ENCODE measurements around the gene EMX1.

DNA sequence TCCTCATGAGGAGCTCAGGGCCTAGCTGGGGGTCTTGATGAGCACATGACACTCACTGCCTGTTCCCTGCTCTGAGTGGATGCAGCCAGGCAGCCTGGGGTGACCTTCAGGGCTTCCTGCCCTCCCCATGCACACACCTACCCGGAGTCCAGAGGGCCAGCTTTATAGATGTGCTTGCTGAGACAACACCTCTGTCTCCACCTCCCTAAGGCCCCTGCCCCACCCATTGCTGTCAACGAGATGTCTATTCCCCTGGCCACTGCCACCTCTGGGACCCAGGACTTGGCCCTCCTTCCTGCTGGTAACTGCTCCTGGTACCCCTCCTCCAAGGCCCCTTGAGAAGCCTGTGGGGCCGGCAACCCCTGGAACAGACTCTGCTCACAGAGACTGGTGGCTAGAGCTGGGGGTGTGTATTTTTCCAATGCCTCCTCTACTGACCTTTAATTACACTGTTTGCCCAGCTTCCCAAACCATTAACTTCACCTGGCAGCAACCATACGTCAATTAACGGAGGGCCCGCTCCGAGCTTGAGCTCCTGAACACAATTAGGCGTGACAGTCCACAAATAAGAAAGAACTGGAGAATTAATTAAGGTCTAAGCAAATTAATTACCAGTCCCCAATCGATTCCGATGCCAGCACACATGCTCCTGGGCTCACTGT lies 66.3 kb downstream of the EMX1 start:
- TF ChIP-seq, protein P1, sequence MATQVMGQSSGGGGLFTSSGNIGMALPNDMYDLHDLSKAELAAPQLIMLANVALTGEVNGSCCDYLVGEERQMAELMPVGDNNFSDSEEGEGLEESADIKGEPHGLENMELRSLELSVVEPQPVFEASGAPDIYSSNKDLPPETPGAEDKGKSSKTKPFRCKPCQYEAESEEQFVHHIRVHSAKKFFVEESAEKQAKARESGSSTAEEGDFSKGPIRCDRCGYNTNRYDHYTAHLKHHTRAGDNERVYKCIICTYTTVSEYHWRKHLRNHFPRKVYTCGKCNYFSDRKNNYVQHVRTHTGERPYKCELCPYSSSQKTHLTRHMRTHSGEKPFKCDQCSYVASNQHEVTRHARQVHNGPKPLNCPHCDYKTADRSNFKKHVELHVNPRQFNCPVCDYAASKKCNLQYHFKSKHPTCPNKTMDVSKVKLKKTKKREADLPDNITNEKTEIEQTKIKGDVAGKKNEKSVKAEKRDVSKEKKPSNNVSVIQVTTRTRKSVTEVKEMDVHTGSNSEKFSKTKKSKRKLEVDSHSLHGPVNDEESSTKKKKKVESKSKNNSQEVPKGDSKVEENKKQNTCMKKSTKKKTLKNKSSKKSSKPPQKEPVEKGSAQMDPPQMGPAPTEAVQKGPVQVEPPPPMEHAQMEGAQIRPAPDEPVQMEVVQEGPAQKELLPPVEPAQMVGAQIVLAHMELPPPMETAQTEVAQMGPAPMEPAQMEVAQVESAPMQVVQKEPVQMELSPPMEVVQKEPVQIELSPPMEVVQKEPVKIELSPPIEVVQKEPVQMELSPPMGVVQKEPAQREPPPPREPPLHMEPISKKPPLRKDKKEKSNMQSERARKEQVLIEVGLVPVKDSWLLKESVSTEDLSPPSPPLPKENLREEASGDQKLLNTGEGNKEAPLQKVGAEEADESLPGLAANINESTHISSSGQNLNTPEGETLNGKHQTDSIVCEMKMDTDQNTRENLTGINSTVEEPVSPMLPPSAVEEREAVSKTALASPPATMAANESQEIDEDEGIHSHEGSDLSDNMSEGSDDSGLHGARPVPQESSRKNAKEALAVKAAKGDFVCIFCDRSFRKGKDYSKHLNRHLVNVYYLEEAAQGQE (IDR thresholded peaks at IDR 0.05; ENCODE audit: borderline replicate concordance): no peak
- TF ChIP-seq, protein P2, sequence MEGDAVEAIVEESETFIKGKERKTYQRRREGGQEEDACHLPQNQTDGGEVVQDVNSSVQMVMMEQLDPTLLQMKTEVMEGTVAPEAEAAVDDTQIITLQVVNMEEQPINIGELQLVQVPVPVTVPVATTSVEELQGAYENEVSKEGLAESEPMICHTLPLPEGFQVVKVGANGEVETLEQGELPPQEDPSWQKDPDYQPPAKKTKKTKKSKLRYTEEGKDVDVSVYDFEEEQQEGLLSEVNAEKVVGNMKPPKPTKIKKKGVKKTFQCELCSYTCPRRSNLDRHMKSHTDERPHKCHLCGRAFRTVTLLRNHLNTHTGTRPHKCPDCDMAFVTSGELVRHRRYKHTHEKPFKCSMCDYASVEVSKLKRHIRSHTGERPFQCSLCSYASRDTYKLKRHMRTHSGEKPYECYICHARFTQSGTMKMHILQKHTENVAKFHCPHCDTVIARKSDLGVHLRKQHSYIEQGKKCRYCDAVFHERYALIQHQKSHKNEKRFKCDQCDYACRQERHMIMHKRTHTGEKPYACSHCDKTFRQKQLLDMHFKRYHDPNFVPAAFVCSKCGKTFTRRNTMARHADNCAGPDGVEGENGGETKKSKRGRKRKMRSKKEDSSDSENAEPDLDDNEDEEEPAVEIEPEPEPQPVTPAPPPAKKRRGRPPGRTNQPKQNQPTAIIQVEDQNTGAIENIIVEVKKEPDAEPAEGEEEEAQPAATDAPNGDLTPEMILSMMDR (IDR thresholded peaks at IDR 0.05; ENCODE audit: poor library complexity, severe bottlenecking): no peak
- TF ChIP-seq EZH2 (IDR thresholded peaks at IDR 0.05; ENCODE audit: borderline replicate concordance, insufficient read depth, low read length, poor library complexity, severe bottlenecking): no peak
- no peak for TF ChIP-seq TAF1 (IDR thresholded peaks at IDR 0.05; ENCODE audit: low read depth)
- no peak for TF ChIP-seq POLR2AphosphoS5 (IDR thresholded peaks at IDR 0.05)
- no peak for TF ChIP-seq EP300 (conservative IDR thresholded peaks at IDR 0.05; ENCODE audit: poor library complexity, severe bottlenecking)
- no peak for TF ChIP-seq RAD21 (conservative IDR thresholded peaks at IDR 0.05)
- TF ChIP-seq MXI1 (conservative IDR thresholded peaks at IDR 0.05; ENCODE audit: poor library complexity, severe bottlenecking): no peak
- TF ChIP-seq SMC3 (conservative IDR thresholded peaks at IDR 0.05; ENCODE audit: poor library complexity): no peak

Data from neural cell (in vitro differentiated cells).